SK-N-MC (cell line): ENCODE measurements around the gene LMF1.

ENCODE experiments used
- EZH2 ChIP-seq: fragments of 200-600 bp; sonication (generic); IDR thresholded peaks from one replicate; pipeline ENCODE4 v1.6.1; 2017; ENCODE audit warnings: antibody characterized with exemption
- FOXP2 ChIP-seq: optimal IDR thresholded peaks from 2 replicates; pipeline ENCODE3; 2011; ENCODE audit warnings: mild to moderate bottlenecking, moderate library complexity; ENCODE audit not compliant: insufficient read depth; ENCODE audit errors: extremely low read length, control extremely low read depth
- POLR2AphosphoS5 ChIP-seq: IDR thresholded peaks from 2 replicates; pipeline ENCODE4 v1.6.1; 2012; ENCODE audit warnings: mild to moderate bottlenecking, low read depth, low read length, borderline replicate concordance

DNA sequence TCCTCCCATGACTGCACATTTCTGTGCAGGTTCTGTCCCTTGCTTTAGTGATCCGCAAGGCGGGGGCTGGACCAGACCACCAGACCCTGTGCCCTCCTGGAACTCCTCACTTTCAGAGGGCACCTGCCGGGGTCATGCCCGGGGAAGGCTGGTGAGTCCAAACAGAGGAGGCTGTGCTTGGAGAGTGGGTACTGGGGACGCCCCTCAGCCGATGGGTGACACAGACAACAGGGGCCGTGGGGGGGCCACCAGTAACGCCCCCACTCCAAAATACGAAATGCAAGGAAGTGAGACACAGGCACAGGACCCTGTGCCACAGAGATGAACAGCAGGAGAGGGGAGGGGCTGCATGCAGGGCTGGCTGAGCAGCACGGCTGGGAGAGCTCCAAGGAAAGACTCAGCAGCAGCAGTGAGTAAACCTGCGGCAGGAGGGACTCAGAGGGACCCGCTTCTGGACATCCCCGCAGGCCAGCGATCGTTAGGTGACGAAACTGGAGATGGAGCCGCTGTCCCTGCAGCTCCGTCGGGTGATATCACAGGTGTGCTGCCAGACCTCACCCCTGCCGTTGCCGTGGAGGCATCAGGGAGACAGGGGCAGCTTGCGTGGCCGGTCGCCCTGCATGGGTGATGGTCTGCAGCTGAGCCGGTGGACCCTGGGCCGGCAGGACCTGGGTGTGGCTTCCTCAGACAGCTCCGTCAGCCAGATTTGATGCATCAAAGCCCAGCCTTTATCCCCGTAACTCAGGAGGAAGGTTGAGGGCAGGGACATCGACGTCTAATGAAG is 99.0 kb downstream of the LMF1 start:
- TF ChIP-seq EZH2 = no peak
- no peak for TF ChIP-seq POLR2AphosphoS5
- no peak for TF ChIP-seq FOXP2
